22Rv1 (cell line): Measurements from ENCODE around the gene DYNLT5.

ENCODE experiments used
- ZFX ChIP-seq: fragments of 450-650 bp; IDR thresholded peaks from 2 replicates; pipeline ENCODE4 v1.6.1; 2017; ENCODE audit warnings: antibody characterized with exemption, borderline replicate concordance
- TF ChIP-seq, protein P1 (sequence below): fragments of 450-650 bp; IDR thresholded peaks from 2 replicates; pipeline ENCODE4 v1.5.1; 2017; ENCODE audit warnings: mild to moderate bottlenecking

DNA sequence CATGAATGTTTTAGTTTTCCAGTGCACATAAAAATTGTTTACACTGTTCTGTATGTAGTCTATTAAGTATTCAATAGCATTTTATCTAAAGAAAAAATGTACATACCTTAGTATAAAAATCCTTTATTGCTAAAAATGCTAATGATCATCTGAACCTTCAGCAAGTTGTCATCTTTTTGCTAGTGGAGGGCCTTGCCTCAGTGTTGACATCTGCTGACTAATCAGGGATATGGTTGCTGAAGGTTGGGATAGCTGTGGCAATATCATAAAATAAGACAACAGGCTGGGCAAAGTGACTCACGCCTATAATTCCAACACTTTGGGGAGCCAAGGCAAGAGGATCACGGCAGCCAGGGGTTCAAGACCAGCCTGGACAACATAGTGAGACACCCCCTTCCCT, 9.0 kb downstream of the DYNLT5 start:
- TF ChIP-seq, protein P1, sequence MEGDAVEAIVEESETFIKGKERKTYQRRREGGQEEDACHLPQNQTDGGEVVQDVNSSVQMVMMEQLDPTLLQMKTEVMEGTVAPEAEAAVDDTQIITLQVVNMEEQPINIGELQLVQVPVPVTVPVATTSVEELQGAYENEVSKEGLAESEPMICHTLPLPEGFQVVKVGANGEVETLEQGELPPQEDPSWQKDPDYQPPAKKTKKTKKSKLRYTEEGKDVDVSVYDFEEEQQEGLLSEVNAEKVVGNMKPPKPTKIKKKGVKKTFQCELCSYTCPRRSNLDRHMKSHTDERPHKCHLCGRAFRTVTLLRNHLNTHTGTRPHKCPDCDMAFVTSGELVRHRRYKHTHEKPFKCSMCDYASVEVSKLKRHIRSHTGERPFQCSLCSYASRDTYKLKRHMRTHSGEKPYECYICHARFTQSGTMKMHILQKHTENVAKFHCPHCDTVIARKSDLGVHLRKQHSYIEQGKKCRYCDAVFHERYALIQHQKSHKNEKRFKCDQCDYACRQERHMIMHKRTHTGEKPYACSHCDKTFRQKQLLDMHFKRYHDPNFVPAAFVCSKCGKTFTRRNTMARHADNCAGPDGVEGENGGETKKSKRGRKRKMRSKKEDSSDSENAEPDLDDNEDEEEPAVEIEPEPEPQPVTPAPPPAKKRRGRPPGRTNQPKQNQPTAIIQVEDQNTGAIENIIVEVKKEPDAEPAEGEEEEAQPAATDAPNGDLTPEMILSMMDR = no peak
- no peak for TF ChIP-seq ZFX
